HG02885 (cell line): ENCODE results near the gene GPX6.
"Not testable (repeated sequence)": the region's sequence is repeated elsewhere in the genome, so short reads cannot be mapped to it uniquely, and the experiment has no call there.

Source experiments
- ATAC-seq: cut with Tn5 transposase; IDR thresholded peaks from one replicate; pipeline ENCODE4 v1.9.1; 2021; ENCODE audit warnings: mild to moderate bottlenecking; ENCODE audit not compliant: unreplicated experiment, poor library complexity

Gene GPX6

DNA sequence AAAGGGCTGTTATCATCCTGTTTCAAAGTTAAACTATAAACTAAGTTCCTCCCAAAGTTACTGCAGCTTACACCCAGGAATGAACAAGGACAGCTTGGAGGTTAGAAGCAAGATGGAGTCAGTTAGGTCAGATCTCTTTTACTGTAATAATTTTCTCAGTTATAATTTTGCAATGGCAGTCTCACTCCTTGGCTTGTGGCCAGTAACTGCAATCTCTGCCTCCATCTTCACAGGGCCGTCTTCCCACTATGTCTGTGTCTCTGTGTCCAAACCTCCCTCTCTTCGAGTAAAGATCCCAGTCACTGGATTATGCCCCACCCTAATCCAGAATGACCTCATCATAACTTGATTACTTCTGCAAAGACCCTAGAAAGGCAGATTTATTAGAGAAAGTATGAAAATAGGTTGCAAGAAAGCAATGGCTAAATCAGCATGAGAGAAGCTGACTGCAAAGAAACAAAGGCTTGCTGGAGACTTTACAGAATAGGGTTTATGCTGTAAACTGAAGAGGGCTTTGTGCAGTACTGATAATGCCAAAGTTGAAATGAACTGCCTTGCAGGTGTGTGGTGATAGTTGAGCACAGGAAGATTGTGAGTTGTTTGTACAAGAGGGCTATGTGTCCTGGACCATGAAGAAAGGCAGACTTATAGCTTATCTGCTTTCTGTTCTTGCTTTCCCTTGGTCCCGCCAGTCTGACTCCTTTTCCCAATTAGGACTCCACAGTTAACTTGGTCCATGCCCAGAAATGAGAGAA is 28.4 kb downstream of the GPX6 start:
- no peak for ATAC-seq

DNA sequence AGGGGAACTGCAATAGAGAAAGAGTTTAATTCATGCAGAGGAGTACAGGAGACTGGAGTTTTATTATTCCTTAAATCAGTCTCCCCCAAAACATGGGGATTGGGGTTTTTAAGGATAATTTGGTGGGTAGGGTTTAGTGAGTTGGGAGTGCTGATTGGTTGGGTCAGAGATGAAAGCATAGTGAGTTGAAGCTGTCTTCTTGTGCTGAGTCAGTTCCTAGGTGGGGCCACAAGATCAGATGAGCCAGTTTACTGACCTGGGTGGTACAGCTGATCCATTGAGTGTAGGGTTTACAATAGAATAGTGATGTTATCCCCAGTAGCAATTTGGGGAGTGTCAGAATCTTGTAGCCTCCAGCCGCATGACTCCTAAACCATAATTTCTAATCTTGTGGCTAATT is 29.1 kb downstream of the GPX6 start:
- ATAC-seq = no peak

DNA sequence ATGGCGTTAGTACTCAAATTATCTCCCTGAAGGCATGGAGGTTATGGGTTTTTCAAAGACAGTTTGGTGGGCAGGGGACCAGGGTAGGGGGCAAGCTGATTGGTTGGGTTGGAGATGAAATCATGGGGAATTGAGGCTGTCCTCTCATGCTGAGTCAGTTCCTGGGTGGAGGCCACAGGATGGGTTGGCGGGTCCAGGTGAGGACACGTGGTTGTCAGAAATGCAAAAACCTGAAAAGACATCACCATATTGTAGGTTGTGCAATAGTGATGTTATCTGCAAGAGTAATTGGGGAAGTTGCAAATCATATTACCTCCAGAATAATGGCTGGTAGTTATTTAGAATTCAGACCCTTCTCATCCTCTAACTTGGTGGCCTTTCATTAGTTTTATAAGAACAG is 30.1 kb downstream of the GPX6 start:
- ATAC-seq = no peak

DNA sequence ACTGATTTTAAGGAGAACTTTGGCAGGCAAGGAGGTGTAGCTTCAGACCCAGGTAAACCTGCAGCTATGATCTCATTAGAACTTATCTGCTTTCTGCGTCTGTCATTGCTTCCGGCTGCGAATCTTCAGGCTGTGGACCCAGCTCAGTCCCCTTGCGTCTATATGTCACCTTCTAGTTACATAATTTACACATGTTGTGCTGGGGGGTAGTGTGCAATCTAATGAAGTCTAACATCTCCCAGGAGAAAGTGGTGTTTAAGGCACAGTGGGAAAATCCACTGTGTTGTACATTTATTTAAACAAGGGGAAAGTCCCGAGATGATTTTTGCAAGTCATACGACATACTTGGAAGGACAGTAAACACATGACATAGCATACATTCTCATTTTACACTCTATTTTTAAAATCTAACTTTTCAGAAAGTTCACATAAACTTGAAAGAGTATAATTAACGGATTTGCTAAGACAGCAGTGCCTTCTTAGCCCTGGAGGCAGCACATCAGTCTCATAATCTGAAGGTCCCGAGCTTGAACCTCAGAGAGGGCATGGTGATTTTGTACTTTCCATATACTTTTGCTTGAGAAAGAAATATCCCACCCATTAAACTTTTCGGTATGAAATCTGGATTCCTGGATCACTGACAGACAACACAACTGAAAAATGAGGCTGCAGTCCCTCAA is 35.2 kb downstream of the GPX6 start:
- ATAC-seq = no peak

DNA sequence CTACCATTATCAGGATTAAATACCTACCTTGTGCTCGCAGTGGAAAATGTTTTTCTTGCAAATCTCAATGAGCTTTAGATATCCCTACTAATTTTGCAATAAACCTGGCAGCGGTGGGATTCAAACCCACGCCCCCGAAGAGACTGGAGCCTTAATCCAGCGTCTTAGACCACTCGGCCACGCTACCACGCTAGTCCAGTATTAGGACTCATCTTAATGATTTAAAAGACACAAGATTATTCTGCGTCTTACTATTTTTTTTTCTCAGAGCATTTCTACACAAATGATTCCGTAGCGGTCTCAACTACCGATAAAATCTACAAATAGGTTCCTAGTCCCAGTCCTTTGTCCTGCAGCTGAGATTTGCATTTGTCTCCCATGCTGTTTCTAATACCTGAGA is 37.1 kb downstream of the GPX6 start:
- no peak for ATAC-seq

DNA sequence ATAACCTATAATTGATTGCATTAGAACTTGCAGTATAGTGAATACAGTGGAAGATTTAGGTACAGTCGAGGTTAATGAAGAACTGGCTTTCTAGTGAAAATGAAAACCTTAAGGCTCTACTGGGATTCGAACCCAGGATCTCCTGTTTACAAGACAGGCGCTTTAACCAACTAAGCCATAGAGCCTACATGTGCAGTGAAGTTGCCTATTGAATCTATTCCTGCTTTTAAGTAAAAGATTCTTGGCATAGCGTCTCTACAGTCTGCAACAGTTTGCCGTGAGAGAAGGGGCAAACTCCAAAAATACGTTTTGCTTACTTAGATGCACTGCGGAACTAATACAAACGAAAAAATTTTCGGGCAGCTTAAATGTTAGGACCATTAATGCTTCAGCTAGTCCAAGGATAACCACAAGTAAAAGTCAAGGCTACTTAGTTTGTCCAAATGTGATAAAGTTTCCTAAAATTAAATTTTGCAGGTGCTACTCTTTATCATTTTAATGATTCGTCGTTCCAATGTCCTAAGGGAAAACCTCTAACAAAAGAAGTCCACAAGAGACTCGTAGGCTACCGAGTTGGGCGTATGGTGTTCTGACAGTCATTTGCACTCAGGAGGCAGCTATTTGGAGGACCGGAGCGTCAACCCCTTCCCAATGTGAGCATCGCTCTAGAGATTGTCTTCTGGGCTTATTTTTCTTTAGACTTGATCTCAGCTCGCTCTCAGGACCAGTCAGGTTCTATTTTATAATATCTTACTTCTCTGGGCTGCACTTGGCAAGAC is 41.0 kb downstream of the GPX6 start:
- peak; percentile 73 for ATAC-seq

DNA sequence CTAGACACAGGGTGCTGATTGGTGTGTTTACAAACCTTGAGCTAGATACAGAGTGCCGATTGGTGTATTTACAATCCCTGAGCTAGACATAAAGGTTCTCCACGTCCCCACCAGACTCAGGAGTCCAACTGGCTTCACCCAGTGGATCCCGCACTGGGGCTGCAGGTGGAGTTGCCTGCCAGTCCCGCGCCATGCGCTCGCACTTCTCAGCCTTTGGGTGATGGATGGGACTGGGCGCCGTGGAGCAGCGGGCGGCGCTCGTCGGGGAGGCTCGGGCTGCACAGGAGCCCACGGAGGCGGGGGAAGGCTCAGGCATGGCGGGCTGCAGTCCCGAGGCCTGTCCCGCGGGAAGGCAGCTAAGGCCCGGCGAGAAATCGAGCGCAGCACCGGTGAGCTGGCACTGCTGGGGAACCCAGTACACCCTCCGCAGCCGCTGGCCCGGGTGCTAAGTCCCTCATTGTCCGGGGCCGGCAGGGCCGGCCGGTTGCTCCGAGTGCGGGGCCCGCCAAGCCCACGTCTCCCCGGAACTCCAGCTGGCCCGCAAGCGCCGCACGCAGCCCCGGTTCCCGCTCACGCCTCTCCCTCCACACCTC is 46.3 kb downstream of the GPX6 start:
- ATAC-seq = not testable (repeated sequence)

DNA sequence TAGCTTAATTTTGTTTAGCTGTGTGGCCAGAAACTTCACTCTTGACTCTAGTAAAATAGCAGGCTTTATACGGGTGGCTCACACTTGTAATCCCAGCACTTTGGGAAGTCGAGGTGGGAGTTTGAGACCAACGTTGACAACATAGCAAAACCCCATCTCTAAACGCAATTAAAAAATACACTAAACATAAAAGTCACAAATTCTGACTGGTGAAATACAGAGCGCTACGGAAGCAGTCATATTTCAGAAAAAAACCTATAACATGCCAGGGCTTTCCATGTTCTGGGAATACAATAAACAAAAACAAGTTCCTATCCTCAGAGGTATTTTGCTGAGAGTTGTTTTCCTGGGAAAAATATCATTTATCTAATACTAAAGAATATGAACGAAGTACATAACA is 47.5 kb downstream of the GPX6 start:
- ATAC-seq = no peak

DNA sequence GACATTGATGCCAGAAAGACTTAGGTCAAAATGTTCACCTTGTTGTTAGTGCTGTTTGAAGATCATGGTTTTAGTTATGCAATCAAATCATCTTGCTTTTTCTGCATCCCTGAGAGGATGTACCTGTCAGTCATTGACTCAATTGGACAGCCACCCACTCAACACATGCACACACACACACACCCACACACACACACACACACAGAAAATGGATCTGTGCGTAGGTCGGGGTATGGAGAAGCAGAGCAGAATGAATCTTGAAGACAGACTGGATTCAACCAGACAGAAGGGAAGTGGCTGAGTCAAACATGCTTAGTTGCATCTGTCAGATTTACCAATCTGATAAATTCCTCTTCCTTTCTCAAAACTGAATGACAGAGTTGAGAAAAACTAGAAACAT is 53.2 kb downstream of the GPX6 start:
- ATAC-seq = no peak

DNA sequence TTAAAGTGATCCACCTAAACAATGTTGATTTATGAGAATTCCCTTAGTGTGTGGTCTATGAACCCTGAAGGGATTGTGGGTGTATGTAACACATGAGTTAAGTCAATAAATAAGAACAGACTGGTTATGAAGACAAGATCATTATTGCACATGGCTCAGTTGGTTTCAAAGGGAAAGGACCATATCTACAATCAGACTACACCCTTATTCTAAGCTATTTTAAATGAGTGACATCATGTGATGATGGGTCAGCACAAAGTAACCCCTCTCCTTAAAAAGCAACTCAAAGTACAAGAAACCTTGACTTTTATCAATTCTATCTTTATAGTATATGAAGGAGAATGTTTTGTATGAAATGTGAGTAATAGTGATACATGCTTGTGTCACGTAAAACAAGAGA is 57.0 kb downstream of the GPX6 start:
- ATAC-seq = no peak
